GM21367 (cell line): Measurements from ENCODE around the gene APOA1.
"Not testable (repeated sequence)": the region's sequence is repeated elsewhere in the genome, so short reads cannot be mapped to it uniquely, and the experiment has no call there.

ENCODE experiments used
- ATAC-seq: cut with Tn5 transposase; IDR thresholded peaks from one replicate; pipeline ENCODE4 v1.9.1; 2021; ENCODE audit not compliant: unreplicated experiment

Gene APOA1

DNA sequence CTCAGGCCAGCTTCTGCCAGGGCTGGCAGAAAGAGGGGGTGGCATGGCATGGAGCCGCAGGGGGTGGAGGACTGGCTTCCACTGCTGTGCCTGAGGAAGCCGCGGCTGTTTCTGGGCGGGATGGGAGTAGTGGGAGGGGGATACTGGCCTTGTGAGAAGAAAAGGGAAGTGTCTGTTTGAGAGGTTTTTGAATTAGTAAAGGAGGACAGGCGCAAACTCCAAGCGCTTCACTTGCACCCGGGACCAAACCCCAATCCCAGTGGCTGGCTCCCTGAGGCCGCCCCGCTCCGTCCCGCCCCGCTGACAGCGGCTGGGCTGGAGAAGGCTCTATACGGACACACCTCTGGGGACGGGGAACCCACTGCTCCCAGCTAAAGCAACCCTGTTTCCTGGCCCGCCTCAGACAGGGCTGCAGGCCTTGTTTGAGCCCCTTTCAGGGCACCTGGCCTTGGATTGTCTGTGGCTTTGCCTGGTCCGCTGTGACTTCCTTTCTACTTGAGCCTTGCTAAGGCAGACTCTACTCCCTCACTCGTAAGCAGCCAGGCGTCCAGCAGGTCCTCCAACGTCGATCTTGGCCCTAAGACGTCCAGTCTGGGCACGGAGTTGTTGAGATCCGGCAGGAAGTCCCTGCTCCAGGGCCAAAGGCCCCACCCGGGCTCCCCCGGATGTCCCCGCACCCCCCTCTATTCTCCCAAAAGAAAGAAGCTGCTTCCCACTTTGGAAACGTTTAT, 2.2 kb downstream of the APOA1 start:
- ATAC-seq: no peak

- not testable (repeated sequence) for ATAC-seq
Observed at GRCh38 chr11:116834535-116835041, 2.8 kb downstream of the APOA1 start.

DNA sequence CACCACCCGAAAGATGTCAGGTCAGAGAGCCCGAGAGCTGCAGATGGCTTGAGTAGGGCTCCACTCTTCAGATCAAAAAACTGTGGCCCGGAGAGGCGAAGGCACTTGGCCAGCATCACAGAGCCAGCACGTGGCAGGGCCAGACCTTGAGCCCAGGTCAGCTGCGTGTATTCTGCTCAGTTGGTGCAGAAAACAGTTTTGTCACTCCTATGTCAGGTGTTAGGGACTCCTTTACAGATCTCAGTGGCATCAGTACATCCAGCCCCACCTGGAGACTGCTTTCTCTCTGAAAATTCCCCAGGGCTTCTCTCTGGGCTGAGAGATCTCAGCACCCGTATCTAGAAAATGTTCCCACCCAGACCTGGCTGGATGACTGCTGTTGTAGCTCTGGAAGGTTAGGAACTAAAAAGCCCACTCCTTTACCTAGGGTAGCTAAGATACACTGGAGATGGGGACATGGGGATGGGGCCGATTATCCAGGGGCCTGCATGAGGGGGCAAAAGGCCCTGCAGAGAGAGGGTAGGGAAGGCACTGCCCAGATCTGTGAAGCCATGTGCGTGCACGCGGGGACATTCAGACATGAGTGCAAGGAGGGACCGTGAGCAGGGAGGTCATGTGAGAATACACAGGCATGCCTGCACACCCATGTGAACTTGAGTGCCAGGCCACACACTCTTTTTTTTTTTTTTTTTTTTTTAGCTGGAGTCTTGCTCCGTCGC, 3.4 kb downstream of the APOA1 start:
- ATAC-seq: no peak

GRCh38 chr11:116833491-116833815, 4.0 kb downstream of the APOA1 start:
- no peak for ATAC-seq

- no peak for ATAC-seq
Observed at GRCh38 chr11:116832350-116833290, 4.8 kb downstream of the APOA1 start.

GRCh38 chr11:116831790-116832349, 5.6 kb downstream of the APOA1 start:
- no peak for ATAC-seq

DNA sequence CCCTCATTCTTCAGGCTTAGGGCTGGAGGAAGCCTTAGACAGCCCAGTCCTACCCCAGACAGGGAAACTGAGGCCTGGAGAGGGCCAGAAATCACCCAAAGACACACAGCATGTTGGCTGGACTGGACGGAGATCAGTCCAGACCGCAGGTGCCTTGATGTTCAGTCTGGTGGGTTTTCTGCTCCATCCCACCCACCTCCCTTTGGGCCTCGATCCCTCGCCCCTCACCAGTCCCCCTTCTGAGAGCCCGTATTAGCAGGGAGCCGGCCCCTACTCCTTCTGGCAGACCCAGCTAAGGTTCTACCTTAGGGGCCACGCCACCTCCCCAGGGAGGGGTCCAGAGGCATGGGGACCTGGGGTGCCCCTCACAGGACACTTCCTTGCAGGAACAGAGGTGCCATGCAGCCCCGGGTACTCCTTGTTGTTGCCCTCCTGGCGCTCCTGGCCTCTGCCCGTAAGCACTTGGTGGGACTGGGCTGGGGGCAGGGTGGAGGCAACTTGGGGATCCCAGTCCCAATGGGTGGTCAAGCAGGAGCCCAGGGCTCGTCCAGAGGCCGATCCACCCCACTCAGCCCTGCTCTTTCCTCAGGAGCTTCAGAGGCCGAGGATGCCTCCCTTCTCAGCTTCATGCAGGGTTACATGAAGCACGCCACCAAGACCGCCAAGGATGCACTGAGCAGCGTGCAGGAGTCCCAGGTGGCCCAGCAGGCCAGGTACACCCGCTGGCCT, 7.1 kb downstream of the APOA1 start:
- no peak for ATAC-seq

DNA sequence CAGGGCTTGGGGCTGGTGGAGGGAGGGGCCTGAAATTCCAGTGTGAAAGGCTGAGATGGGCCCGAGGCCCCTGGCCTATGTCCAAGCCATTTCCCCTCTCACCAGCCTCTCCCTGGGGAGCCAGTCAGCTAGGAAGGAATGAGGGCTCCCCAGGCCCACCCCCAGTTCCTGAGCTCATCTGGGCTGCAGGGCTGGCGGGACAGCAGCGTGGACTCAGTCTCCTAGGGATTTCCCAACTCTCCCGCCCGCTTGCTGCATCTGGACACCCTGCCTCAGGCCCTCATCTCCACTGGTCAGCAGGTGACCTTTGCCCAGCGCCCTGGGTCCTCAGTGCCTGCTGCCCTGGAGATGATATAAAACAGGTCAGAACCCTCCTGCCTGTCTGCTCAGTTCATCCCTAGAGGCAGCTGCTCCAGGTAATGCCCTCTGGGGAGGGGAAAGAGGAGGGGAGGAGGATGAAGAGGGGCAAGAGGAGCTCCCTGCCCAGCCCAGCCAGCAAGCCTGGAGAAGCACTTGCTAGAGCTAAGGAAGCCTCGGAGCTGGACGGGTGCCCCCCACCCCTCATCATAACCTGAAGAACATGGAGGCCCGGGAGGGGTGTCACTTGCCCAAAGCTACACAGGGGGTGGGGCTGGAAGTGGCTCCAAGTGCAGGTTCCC, 7.8 kb downstream of the APOA1 start, which contains the start of gene APOC3:
APOC3 (plus strand) TSS at position 383 of the 659 bp plus-strand sequence. CDS start 676 bp downstream, outside the sequence.
- no peak for ATAC-seq

DNA sequence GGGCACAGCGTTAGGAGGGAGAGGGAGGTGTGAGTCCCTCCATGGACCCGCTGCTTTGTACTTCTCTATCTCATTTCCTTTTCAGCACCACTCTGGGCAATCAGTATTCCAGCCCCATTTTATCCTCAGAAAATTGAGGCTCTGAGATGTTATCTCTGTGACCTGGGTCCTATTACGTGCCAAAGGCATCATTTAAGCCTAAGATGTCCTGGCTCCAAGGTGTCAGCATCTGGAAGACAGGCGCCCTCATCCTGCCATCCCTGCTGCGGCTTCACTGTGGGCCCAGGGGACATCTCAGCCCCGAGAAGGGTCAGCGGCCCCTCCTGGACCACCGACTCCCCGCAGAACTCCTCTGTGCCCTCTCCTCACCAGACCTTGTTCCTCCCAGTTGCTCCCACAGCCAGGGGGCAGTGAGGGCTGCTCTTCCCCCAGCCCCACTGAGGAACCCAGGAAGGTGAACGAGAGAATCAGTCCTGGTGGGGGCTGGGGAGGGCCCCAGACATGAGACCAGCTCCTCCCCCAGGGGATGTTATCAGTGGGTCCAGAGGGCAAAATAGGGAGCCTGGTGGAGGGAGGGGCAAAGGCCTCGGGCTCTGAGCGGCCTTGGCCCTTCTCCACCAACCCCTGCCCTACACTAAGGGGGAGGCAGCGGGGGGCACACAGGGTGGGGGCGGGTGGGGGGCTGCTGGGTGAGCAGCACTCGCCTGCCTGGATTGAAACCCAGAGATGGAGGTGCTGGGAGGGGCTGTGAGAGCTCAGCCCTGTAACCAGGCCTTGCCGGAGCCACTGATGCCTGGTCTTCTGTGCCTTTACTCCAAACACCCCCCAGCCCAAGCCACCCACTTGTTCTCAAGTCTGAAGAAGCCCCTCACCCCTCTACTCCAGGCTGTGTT, 8.5 kb downstream of the APOA1 start:
- no peak for ATAC-seq

GRCh38 chr11:116827461-116827860, 10.0 kb downstream of the APOA1 start:
- no peak for ATAC-seq

GRCh38 chr11:116826751-116827431, 10.5 kb downstream of the APOA1 start:
- ATAC-seq: no peak

DNA sequence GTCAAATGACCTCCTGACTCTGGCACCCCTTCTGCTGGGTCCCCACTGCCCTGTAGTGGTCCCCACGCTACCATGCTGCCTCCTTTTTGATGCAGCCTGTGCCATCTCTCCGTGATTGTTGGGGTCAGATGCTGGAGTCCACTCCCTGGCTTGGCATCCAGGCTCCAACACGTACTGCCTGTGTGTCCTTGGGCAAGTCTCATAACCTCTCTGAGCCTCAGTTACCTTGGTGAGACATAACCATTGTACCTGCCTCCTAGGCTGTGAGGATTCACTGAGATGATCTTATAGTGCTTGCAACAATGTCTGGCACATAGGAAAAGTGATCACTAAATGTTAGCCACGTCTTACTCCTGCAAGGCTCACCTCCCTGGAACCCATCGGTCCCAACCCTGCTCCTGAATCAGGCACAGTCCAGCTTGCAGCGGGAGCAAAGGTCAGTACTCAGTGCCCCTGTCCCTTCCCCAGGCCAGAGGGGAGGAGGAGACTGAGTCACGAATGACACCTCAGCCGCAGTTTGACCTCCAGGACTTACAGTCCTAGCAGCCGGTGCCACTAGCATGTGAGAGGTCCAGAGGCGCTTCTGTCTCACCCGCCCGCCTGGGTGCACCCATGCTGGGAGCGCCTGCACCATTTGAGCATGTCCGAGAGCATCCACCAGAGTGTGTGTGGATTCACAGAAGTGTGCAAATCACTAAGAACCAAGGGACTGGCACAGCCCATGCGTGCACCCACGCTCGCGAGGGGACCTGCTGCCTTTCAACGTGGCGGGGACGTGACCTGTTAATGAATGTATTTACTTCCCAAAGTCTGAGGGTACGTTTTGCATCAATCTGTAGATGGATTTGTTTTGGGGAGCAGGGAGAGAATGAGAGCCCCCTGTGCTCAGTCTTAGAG, 11.3 kb downstream of the APOA1 start:
- ATAC-seq: no peak

DNA sequence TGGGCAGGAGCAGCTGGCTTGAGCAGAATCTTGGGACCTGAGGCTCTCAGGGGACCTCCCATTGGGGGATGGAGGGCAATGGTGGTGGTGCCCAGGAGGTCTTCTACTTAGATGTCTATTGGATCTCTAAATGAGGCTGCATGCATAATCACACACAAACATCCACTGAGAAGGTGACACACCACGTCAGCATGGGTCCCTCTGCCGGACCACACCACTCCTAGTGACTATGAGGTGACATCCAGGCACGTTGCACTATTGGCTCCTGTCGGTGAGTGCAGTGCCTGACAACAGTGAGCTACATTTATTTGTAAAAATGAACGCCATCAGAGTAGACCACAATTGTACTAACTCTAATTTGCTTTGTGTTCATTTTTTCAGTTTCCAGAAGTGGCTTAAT, 12.0 kb downstream of the APOA1 start:
- no peak for ATAC-seq

- ATAC-seq: no peak
Observed at GRCh38 chr11:116823031-116823843, 14.2 kb downstream of the APOA1 start, which contains the start of gene APOA4. APOA4 (minus strand) TSS chr11:116823304; CDS start chr11:116823191, 113 bp downstream.

DNA sequence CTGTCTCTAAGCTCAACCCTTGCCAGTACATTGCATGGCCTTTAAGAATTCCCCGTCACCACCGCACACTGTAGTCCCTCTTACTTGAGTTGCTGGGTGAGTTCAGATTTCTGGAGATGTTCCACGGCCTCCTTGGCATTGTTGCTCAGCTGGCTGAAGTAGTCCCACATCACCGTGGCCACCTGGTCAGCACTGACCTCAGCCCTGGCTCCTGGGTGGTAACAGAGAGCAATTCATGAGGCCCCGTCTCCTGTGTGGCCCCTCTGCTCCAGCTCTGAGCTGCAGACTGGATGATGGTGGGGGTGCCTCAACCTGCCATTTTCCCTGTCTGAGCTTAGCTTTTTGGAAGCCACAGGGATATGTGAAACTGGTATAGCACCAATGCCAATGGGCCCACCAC, 14.8 kb downstream of the APOA1 start:
- ATAC-seq: no peak
